Gastroesophageal sphincter (tissue), 4 donors: ENCODE results near the gene TMEM200A. TPM values are rescaled to one million over a fixed set of nuclear protein-coding genes. Genes with fewer than 3 reads are reported as not detected.

Source experiments
- ATAC-seq: fragments of 150-250 bp; one replicate; pipeline ENCODE4 v1.9.1; 2016; ENCODE audit warnings: mild to moderate bottlenecking, moderate library complexity
- H3K27ac ChIP-seq, 4 donors: fragments of 200-600 bp; sonication (generic) in 3 of 4; 1 replicate in 3 of 4; 2 replicates in 1 of 4; pipeline ENCODE4 v1.5.1; 2016 to 2019
- H3K27me3 ChIP-seq: fragments of 200-600 bp; sonication (generic); one replicate; pipeline ENCODE4 v1.5.1; 2019
- H3K36me3 ChIP-seq, 2 donors: fragments of 200-600 bp; sonication (generic); one replicate each; pipeline ENCODE4 v1.5.1; 2019; ENCODE audit warnings: control low read depth in 1 of 2
- H3K4me1 ChIP-seq, 3 donors: fragments of 200-600 bp; sonication (generic); 1 replicate in 2 of 3; 2 replicates in 1 of 3; pipeline ENCODE4 v1.5.1; 2016 to 2019; ENCODE audit warnings: control low read depth in 2 of 3
- H3K4me3 ChIP-seq, 2 donors: fragments of 200-600 bp; sonication (generic); one replicate each; pipeline ENCODE4 v1.5.1; 2019; ENCODE audit warnings: mild to moderate bottlenecking in 1 of 2, moderate library complexity in 1 of 2
- H3K9me3 ChIP-seq, 3 donors: fragments of 200-600 bp; sonication (generic); one replicate each; pipeline ENCODE4 v1.5.1; 2017 to 2019; ENCODE audit warnings: control low read depth in 2 of 3
- CTCF ChIP-seq, 4 experiments: fragments of 200-600 bp in 2 of 4; fragments of 450-650 bp in 2 of 4; sonication (generic) in 1 of 4; IDR thresholded peaks; one replicate each; pipeline ENCODE4 v1.5.1; 2017 to 2019; ENCODE audit warnings: antibody characterized with exemption in 4 of 4, mild to moderate bottlenecking in 2 of 4, moderate library complexity in 2 of 4
- EP300 ChIP-seq: sonication (generic); formaldehyde crosslinking; IDR thresholded peaks from one replicate; pipeline ENCODE4 v1.6.1; 2017; ENCODE audit warnings: antibody characterized with exemption, mild to moderate bottlenecking
- POLR2A ChIP-seq, 2 donors: fragments of 450-650 bp; IDR thresholded peaks; one replicate each; pipeline ENCODE4 v1.6.1; 2017; ENCODE audit warnings: antibody characterized with exemption in 2 of 2, mild to moderate bottlenecking in 2 of 2, moderate library complexity in 1 of 2
- POLR2AphosphoS5 ChIP-seq: sonication (generic); formaldehyde crosslinking; IDR thresholded peaks from one replicate; pipeline ENCODE4 v1.6.1; 2017; ENCODE audit warnings: antibody characterized with exemption
- WGBS, 2 donors: methylation state at CpG; one replicate each; pipeline ENCODE4 v1.1.5; 2018; ENCODE audit warnings: low coverage in 1 of 2; 5-methylcytosine and 5-hydroxymethylcytosine counted together
- total RNA-seq, 4 donors: library from RNA; depleted of rRNA; stranded (reverse); fragments of >200 nt; gene quantifications; one replicate each; pipeline ENCODE4 v1.1.0, GENCODE V29; 2016

The TMEM200A gene
- total RNA-seq, 4 donors from 2014 or later, result 0.46 to 1.3 (median 0.87) TPM

- Histone ChIP-seq H3K9me3 (no peaks in the 10 kb centered on the region), H3K27me3 (peaks cover 4% of the 10 kb centered on the region), H3K27ac (no peak overlapping the region), H3K4me1 (no peaks in the 10 kb centered on the region), H3K36me3 (no peaks in the 10 kb centered on the region), H3K4me3 (no peak overlapping the region)
- TF ChIP-seq POLR2AphosphoS5, result no peak
- TF ChIP-seq EP300, result no peak
- TF ChIP-seq POLR2A (IDR thresholded peaks at IDR 0.05), result no peak
- TF ChIP-seq CTCF (IDR thresholded peaks at IDR 0.05), result no peak
- ATAC-seq, result no peak
- WGBS, 2 donors, result 74 to 94% methylated on average over 3 to 4 of the region's 4 CpGs
Observed at GRCh38 chr6:130457605-130458004, 91.8 kb downstream of the TMEM200A start.

GRCh38 chr6:130459316-130459715, 93.5 kb downstream of the TMEM200A start:
- 65 to 85% methylated on average over 4 to 5 of the region's 5 CpGs for WGBS, 2 donors
- Histone ChIP-seq H3K36me3 (no peaks in the 10 kb centered on the region), H3K4me3 (no peak overlapping the region), H3K9me3 (no peaks in the 10 kb centered on the region), H3K27ac (no peak overlapping the region), H3K4me1 (no peaks in the 10 kb centered on the region), H3K27me3 (peaks cover 4% of the 10 kb centered on the region)
- TF ChIP-seq POLR2A (IDR thresholded peaks at IDR 0.05) (no peak), POLR2AphosphoS5 (no peak), CTCF (IDR thresholded peaks at IDR 0.05) (no peak), EP300 (no peak)
- ATAC-seq, result no peak

- peaks cover 4% of the 10 kb centered on the region for H3K27me3 ChIP-seq
- no peak for ATAC-seq
- no peaks in the 10 kb centered on the region for H3K9me3 ChIP-seq
- 83 to 100% methylated on average over 1 of the region's 1 CpG for WGBS, 2 donors
- H3K27ac ChIP-seq, result no peak overlapping the region
- no peaks in the 10 kb centered on the region for H3K4me1 ChIP-seq
- no peaks in the 10 kb centered on the region for H3K36me3 ChIP-seq
- TF ChIP-seq CTCF (IDR thresholded peaks at IDR 0.05), result no peak
- TF ChIP-seq EP300, result no peak
- TF ChIP-seq POLR2A (IDR thresholded peaks at IDR 0.05), result no peak
- no peak for TF ChIP-seq POLR2AphosphoS5
- H3K4me3 ChIP-seq, result no peak overlapping the region
Observed at GRCh38 chr6:130460934-130461333, 95.1 kb downstream of the TMEM200A start.

GRCh38 chr6:130466052-130466747, 100.4 kb downstream of the TMEM200A start:
- ATAC-seq, result no peak
- H3K27me3 ChIP-seq, result peaks cover 4% of the 10 kb centered on the region
- TF ChIP-seq POLR2AphosphoS5 (no peak), POLR2A (IDR thresholded peaks at IDR 0.05) (no peak), CTCF (IDR thresholded peaks at IDR 0.05) (no peak), EP300 (no peak)
- no peak overlapping the region for H3K27ac ChIP-seq
- H3K36me3 ChIP-seq, result no peaks in the 10 kb centered on the region
- 72 to 78% methylated on average over 9 of the region's 9 CpGs for WGBS, 2 donors
- H3K4me1 ChIP-seq, result no peaks in the 10 kb centered on the region
- no peak overlapping the region for H3K4me3 ChIP-seq
- no peaks in the 10 kb centered on the region for H3K9me3 ChIP-seq

DNA sequence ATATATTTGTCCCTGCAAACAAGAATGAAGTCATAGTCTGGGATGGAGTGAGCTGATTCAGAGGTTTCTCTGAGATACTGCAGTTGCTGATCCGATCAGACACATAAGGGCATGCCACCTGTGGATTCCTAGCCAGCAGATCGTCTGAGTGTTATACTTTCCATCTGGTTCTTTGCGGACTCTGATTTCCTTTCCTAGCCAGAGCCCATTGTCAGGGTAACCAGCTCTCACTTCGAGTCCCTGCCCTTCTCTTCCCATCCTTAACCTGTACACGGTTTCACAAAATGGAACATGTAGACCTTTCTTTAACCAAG, 100.9 kb downstream of the TMEM200A start:
- Histone ChIP-seq H3K36me3 (no peaks in the 10 kb centered on the region), H3K4me1 (no peaks in the 10 kb centered on the region), H3K9me3 (no peaks in the 10 kb centered on the region), H3K27ac (no peak overlapping the region), H3K27me3 (no peaks in the 10 kb centered on the region), H3K4me3 (no peak overlapping the region)
- 30 to 57% methylated on average over 2 to 5 of the region's 5 CpGs for WGBS, 2 donors
- TF ChIP-seq CTCF (IDR thresholded peaks at IDR 0.05) (no peak), EP300 (no peak), POLR2AphosphoS5 (no peak), POLR2A (IDR thresholded peaks at IDR 0.05) (no peak)
- ATAC-seq, result no peak
